Smooth muscle cell (in vitro differentiated cells): Measurements from ENCODE around the gene ZNF443. TPM values are rescaled to one million over a fixed set of nuclear protein-coding genes. Genes with fewer than 3 reads are reported as not detected.
"Not testable (repeated sequence)": the region's sequence is repeated elsewhere in the genome, so short reads cannot be mapped to it uniquely, and the experiment has no call there.

ENCODE experiments used
- DNase-seq: peaks from one replicate; lab custom pipeline; 2025; ENCODE audit not compliant: unreplicated experiment; lab: John Stamatoyannopoulos, UW
- H2AFZ ChIP-seq: fragments of 200-600 bp; sonication (generic); 2 replicates; pipeline ENCODE4 v1.6.0; 2016; ENCODE audit warnings: antibody characterized with exemption, low read depth, mild to moderate bottlenecking
- H3F3A ChIP-seq: fragments of 200-600 bp; sonication (generic); 2 replicates; pipeline ENCODE4 v1.6.0; 2017; ENCODE audit warnings: antibody characterized with exemption, low read depth
- H3K27ac ChIP-seq: fragments of 200-600 bp; sonication (generic); 2 replicates; pipeline ENCODE4 v1.5.1; 2016; ENCODE audit warnings: low read depth, mild to moderate bottlenecking
- H3K27me3 ChIP-seq: fragments of 200-600 bp; sonication (generic); 2 replicates; pipeline ENCODE4 v1.6.1; 2016; ENCODE audit warnings: low read depth, mild to moderate bottlenecking
- H3K36me3 ChIP-seq: fragments of 200-600 bp; sonication (generic); 2 replicates; pipeline ENCODE4 v1.5.1; 2016; ENCODE audit warnings: low read depth
- H3K4me1 ChIP-seq: fragments of 200-600 bp; sonication (generic); 2 replicates; pipeline ENCODE4 v1.5.1; 2016; ENCODE audit warnings: low read depth
- H3K4me2 ChIP-seq: fragments of 200-600 bp; sonication (generic); 2 replicates; pipeline ENCODE4 v1.6.0; 2016; ENCODE audit warnings: mild to moderate bottlenecking
- H3K4me3 ChIP-seq: fragments of 200-600 bp; sonication (generic); 2 replicates; pipeline ENCODE4 v1.5.1; 2016; ENCODE audit warnings: mild to moderate bottlenecking
- H3K79me2 ChIP-seq: fragments of 200-600 bp; sonication (generic); 2 replicates; pipeline ENCODE4 v1.6.0; 2016; ENCODE audit warnings: low read depth, mild to moderate bottlenecking
- H3K9ac ChIP-seq: fragments of 200-600 bp; sonication (generic); 2 replicates; pipeline ENCODE4 v1.6.0; 2016; ENCODE audit warnings: low read depth
- H3K9me3 ChIP-seq: fragments of 200-600 bp; sonication (generic); replicated peaks from 2 replicates; pipeline ENCODE4 v1.5.1; 2016; ENCODE audit warnings: low read depth
- H4K20me1 ChIP-seq: fragments of 200-600 bp; sonication (generic); 2 replicates; pipeline ENCODE4 v1.6.0; 2016; ENCODE audit warnings: low read depth
- CTCF ChIP-seq: fragments of 200-600 bp; sonication (generic); IDR thresholded peaks from 2 replicates; pipeline ENCODE4 v1.5.1; 2017; ENCODE audit warnings: borderline replicate concordance, mild to moderate bottlenecking, antibody characterized with exemption; ENCODE audit not compliant: insufficient read depth, poor library complexity, severe bottlenecking
- WGBS: methylation state at CpG from one replicate; pipeline ENCODE4 v1.1.7; 2016; ENCODE audit warnings: low lambda C conversion rate; 5-methylcytosine and 5-hydroxymethylcytosine counted together
- polyA plus RNA-seq: library from polyadenylated mRNA; unstranded; fragments of >200 nt; fragmentation: Nextera tagmentation; extraction: Ambion mirVana; gene quantifications from 2 replicates; pipeline ENCODE4 v1.2.1, GENCODE V29; 2016
- total RNA-seq: library from RNA; depleted of rRNA; stranded (reverse); fragments of >200 nt; gene quantifications from 2 replicates; pipeline ENCODE4 v1.2.3, GENCODE V29; 2014

The ZNF443 gene
- total and polyA plus RNA-seq, 2 experiments from 2014 or later: 0.73 to 2.4 TPM

GRCh38 chr19:12425236-12425887, 15.5 kb downstream of the ZNF443 start:
- no peak overlapping the region for H3K27ac ChIP-seq
- TF ChIP-seq CTCF: no peak
- no peak overlapping the region for H3K4me2 ChIP-seq
- H3K9me3 ChIP-seq: no peaks in the 10 kb centered on the region
- no peak for DNase-seq
- no peaks in the 10 kb centered on the region for H3K4me1 ChIP-seq
- no peaks in the 10 kb centered on the region for H3K27me3 ChIP-seq
- H3F3A ChIP-seq: no peaks in the 10 kb centered on the region
- WGBS: 94% methylated on average over 2 of the region's 2 CpGs
- H3K36me3 ChIP-seq: peaks cover 3% of the 10 kb centered on the region
- no peak overlapping the region for H3K4me3 ChIP-seq
- H3K79me2 ChIP-seq: no peaks in the 10 kb centered on the region
- H2AFZ ChIP-seq: no peak overlapping the region
- no peaks in the 10 kb centered on the region for H4K20me1 ChIP-seq
- H3K9ac ChIP-seq: no peak overlapping the region

GRCh38 chr19:12417273-12417672, 23.5 kb downstream of the ZNF443 start:
- H4K20me1 ChIP-seq, H3K4me1 ChIP-seq, H3K27ac ChIP-seq, H3K9me3 ChIP-seq, H2AFZ ChIP-seq, DNase-seq, H3K4me3 ChIP-seq, H3K9ac ChIP-seq, H3K27me3 ChIP-seq, H3K79me2 ChIP-seq, H3K4me2 ChIP-seq, H3K36me3 ChIP-seq, H3F3A ChIP-seq: not testable (repeated sequence)
- 94% methylated on average over 5 of the region's 5 CpGs for WGBS

GRCh38 chr19:12411893-12412292, 28.9 kb downstream of the ZNF443 start:
- H2AFZ ChIP-seq: no peak overlapping the region
- no peaks in the 10 kb centered on the region for H3K27me3 ChIP-seq
- H3K36me3 ChIP-seq: no peaks in the 10 kb centered on the region
- no peaks in the 10 kb centered on the region for H3K4me1 ChIP-seq
- no peaks in the 10 kb centered on the region for H3K9me3 ChIP-seq
- H4K20me1 ChIP-seq: no peaks in the 10 kb centered on the region
- no peaks in the 10 kb centered on the region for H3F3A ChIP-seq
- no peak overlapping the region for H3K27ac ChIP-seq
- H3K4me2 ChIP-seq: no peak overlapping the region
- H3K9ac ChIP-seq: no peak overlapping the region
- DNase-seq: no peak
- no peaks in the 10 kb centered on the region for H3K79me2 ChIP-seq
- TF ChIP-seq CTCF: no peak
- WGBS: 95% methylated on average over 2 of the region's 2 CpGs
- no peak overlapping the region for H3K4me3 ChIP-seq

- H3K9ac ChIP-seq: peak within 1 kb of the TSS; percentile 44
- H3K27me3 ChIP-seq: no peaks in the 10 kb centered on the region
- H3K4me3 ChIP-seq: peak within 1 kb of the TSS; percentile 96
- no peaks in the 10 kb centered on the region for H3F3A ChIP-seq
- H3K36me3 ChIP-seq: no peaks in the 10 kb centered on the region
- no peaks in the 10 kb centered on the region for H3K4me1 ChIP-seq
- WGBS: 1% methylated on average over 70 of the region's 71 CpGs
- H3K79me2 ChIP-seq: no peaks in the 10 kb centered on the region
- H3K9me3 ChIP-seq: no peaks in the 10 kb centered on the region
- peak; percentile 56 for DNase-seq
- H2AFZ ChIP-seq: peak within 1 kb of the TSS; percentile 97
- no peak for TF ChIP-seq CTCF
- H4K20me1 ChIP-seq: no peaks in the 10 kb centered on the region
- peak within 1 kb of the TSS; percentile 96 for H3K4me2 ChIP-seq
- H3K27ac ChIP-seq: peak within 1 kb of the TSS; percentile 64
Measured at GRCh38 chr19:12400633-12401502, 40.0 kb downstream of the ZNF443 start, which contains the start of gene ZNF799. Gene ZNF799, minus strand, starts transcription at chr19:12401271. Its CDS starts 201 bp downstream, at chr19:12401070.

GRCh38 chr19:12399901-12400632, 40.8 kb downstream of the ZNF443 start:
- H3K4me1 ChIP-seq, H3K27me3 ChIP-seq, H3K79me2 ChIP-seq, DNase-seq, H3F3A ChIP-seq, H3K36me3 ChIP-seq, H3K9me3 ChIP-seq, H4K20me1 ChIP-seq: not testable (repeated sequence)
- peak overlapping the region; percentile 96 for H3K4me3 ChIP-seq
- H3K4me2 ChIP-seq: peak overlapping the region; percentile 96
- peak overlapping the region; percentile 64 for H3K27ac ChIP-seq
- WGBS: 3% methylated on average over 22 of the region's 23 CpGs
- peak overlapping the region; percentile 44 for H3K9ac ChIP-seq
- peak overlapping the region; percentile 97 for H2AFZ ChIP-seq
